Calu3 (cell line): ENCODE measurements around the gene ABHD1. TPM values are rescaled to one million over a fixed set of nuclear protein-coding genes. Genes with fewer than 3 reads are reported as not detected.

Source experiments
- BruUV-seq: library from RNA; stranded (reverse); fragments of 400-500 nt; replicated peaks from 2 replicates; lab custom pipeline; 2021; lab: Mats Ljungman, UMichigan
- CTCF ChIA-PET: fragments of 300-600 bp; sonication (Branson Sonifier 250); formaldehyde crosslinking; loops from one replicate; lab custom pipeline; 2022; ENCODE audit warnings: antibody characterized with exemption; lab: Charles Lee
- DNase-seq: peaks from one replicate; pipeline ENCODE4 v3.0.0; 2022
- H3K27ac Mint-ChIP-seq: one replicate; pipeline ENCODE4 v1.8.0; 2022; ENCODE audit warnings: mixed read lengths; ENCODE audit not compliant: unreplicated experiment
- H3K27me3 Mint-ChIP-seq: one replicate; pipeline ENCODE4 v1.8.0; 2022; ENCODE audit warnings: mixed read lengths; ENCODE audit not compliant: unreplicated experiment
- H3K36me3 Mint-ChIP-seq: one replicate; pipeline ENCODE4 v1.8.0; 2022; ENCODE audit warnings: mild to moderate bottlenecking, moderate library complexity, mixed read lengths; ENCODE audit not compliant: insufficient read depth, unreplicated experiment
- H3K4me1 Mint-ChIP-seq: one replicate; pipeline ENCODE4 v1.8.0; 2022; ENCODE audit warnings: mild to moderate bottlenecking, low read depth, mixed read lengths; ENCODE audit not compliant: unreplicated experiment
- H3K4me3 Mint-ChIP-seq: one replicate; pipeline ENCODE4 v1.8.0; 2022; ENCODE audit warnings: mild to moderate bottlenecking, low read depth, moderate library complexity, mixed read lengths; ENCODE audit not compliant: unreplicated experiment
- H3K9me3 Mint-ChIP-seq: one replicate; pipeline ENCODE4 v1.8.0; 2022; ENCODE audit warnings: low read depth, mixed read lengths; ENCODE audit not compliant: unreplicated experiment
- intact Hi-C: fragments of 100-400 bp; cut with micrococcal nuclease; formaldehyde crosslinking; loops from one replicate; pipeline ENCODE4 v1.10.0; 2022; ENCODE audit not compliant: unreplicated experiment
- total RNA-seq: library from RNA; stranded (reverse); gene quantifications from 2 replicates; pipeline ENCODE4 v1.2.3, GENCODE V29; 2022
- TF ChIP-seq, protein P1 (sequence below): fragments of 200-600 bp; IDR thresholded peaks from one replicate; pipeline ENCODE4 v1.8.0; 2022; ENCODE audit warnings: antibody characterized with exemption; ENCODE audit not compliant: unreplicated experiment

Gene ABHD1
- total RNA-seq, 1 experiment from 2014 or later: 0.64 TPM

DNA sequence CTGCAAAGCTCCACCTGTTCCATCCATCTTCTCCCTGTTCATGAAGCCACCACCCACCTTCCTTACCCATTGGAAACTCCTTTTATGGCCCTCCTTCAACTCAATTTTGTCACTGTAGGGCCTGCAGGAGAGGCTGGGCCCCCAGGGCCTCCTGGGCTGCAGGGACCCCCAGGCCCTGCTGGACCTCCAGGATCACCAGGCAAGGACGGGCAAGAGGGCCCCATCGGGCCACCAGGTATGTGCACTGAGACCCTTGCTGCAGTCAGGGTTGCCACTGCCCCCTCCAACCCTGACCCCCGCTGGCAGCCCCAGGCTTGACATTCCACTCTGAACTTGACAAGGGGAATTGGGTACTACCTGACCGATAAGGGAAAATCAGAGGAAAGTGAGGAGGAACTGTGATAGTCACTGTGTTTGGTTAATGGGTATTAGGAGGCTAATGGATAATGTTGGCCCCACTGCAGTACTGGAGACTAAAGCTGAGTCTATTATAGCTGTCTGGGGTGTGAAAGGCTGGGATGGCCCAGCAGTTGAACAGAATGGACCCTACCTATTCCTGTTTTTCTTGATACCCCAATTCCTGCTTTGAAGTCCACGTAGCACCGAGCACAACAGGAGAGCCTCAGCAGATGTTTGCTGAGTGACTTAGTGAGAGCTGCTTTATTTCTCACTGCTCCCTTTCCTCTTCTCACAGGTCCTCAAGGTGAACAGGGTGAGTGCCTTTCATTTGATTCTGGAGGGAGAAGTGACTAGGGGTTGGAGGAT, 39.1 kb upstream of the ABHD1 start:
- Mint-ChIP-seq H3K27ac (no peak overlapping the region), H3K27me3 (no peaks in the 10 kb centered on the region), H3K9me3 (no peaks in the 10 kb centered on the region), H3K36me3 (peaks cover 25% of the 10 kb centered on the region), H3K4me3 (peak overlapping the region; percentile 82), H3K4me1 (peaks cover 20% of the 10 kb centered on the region)
- BruUV-seq: no TSS peak
- TF ChIP-seq, protein P1, sequence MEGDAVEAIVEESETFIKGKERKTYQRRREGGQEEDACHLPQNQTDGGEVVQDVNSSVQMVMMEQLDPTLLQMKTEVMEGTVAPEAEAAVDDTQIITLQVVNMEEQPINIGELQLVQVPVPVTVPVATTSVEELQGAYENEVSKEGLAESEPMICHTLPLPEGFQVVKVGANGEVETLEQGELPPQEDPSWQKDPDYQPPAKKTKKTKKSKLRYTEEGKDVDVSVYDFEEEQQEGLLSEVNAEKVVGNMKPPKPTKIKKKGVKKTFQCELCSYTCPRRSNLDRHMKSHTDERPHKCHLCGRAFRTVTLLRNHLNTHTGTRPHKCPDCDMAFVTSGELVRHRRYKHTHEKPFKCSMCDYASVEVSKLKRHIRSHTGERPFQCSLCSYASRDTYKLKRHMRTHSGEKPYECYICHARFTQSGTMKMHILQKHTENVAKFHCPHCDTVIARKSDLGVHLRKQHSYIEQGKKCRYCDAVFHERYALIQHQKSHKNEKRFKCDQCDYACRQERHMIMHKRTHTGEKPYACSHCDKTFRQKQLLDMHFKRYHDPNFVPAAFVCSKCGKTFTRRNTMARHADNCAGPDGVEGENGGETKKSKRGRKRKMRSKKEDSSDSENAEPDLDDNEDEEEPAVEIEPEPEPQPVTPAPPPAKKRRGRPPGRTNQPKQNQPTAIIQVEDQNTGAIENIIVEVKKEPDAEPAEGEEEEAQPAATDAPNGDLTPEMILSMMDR: no peak
- intact Hi-C loops: no loop called here
- CTCF ChIA-PET: interaction anchor here (0.6 to 1.4 kb wide), 2 partner anchors 13 to 209 kb away, joined by 4 read pairs; no protein-coding TSS in a partner anchor
- DNase-seq: no peak

DNA sequence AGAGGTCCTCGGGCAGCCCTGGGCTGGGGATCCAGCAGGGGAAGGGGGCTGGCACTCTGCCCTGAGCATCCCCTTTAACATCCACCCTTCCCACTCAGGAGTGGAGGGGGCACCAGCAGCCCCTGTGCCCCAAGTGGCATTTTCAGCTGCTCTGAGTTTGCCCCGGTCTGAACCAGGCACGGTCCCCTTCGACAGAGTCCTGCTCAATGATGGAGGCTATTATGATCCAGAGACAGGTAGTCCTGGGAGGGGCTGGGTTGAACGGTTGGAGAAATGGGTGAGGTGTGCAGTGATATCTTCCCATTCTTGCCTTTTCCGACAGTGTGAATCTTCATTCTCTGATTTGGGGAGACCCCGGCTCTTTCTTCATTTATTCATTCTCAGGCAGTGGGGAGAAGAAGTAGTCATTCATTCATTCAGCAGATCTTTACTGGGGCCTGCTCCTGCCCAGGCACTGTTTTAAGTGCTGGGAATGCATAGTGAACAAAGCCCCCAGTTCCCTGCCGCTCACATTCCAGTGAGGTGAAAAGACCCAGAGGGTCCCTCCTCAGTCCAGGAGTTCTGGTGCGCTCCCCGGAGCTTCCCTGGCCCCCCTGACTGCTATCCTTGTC, 38.4 kb upstream of the ABHD1 start:
- Mint-ChIP-seq H3K9me3 (no peaks in the 10 kb centered on the region), H3K27ac (no peak overlapping the region), H3K27me3 (no peaks in the 10 kb centered on the region), H3K36me3 (peaks cover 25% of the 10 kb centered on the region), H3K4me1 (peaks cover 20% of the 10 kb centered on the region), H3K4me3 (peak overlapping the region; percentile 82)
- intact Hi-C loops: no loop called here
- BruUV-seq: no TSS peak
- DNase-seq: no peak
- CTCF ChIA-PET: interaction anchor here (1.0 to 2.7 kb wide), 2 partner anchors 123 to 239 kb away, joined by 3 to 10 read pairs; no protein-coding TSS in a partner anchor
- TF ChIP-seq, protein P1: no peak

DNA sequence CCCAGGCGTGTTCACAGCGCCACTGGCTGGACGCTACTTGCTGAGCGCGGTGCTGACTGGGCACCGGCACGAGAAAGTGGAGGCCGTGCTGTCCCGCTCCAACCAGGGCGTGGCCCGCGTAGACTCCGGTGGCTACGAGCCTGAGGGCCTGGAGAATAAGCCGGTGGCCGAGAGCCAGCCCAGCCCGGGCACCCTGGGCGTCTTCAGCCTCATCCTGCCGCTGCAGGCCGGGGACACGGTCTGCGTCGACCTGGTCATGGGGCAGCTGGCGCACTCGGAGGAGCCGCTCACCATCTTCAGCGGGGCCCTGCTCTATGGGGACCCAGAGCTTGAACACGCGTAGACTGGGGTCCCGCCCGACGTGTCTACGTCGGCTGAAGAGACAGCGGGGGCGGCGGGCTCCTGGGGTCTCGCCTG, 37.9 kb upstream of the ABHD1 start:
- no peaks in the 10 kb centered on the region for H3K27me3 Mint-ChIP-seq
- CTCF ChIA-PET: interaction anchor here (1.0 to 2.7 kb wide), 2 partner anchors 124 to 239 kb away, joined by 3 to 10 read pairs; no protein-coding TSS in a partner anchor
- peak; percentile 61 for DNase-seq
- peaks cover 17% of the 10 kb centered on the region for H3K4me1 Mint-ChIP-seq
- no TSS peak for BruUV-seq
- no peak overlapping the region for H3K27ac Mint-ChIP-seq
- intact Hi-C loops: no loop called here
- H3K9me3 Mint-ChIP-seq: no peaks in the 10 kb centered on the region
- H3K4me3 Mint-ChIP-seq: peak overlapping the region; percentile 82
- H3K36me3 Mint-ChIP-seq: peaks cover 25% of the 10 kb centered on the region
- TF ChIP-seq, protein P1: no peak

DNA sequence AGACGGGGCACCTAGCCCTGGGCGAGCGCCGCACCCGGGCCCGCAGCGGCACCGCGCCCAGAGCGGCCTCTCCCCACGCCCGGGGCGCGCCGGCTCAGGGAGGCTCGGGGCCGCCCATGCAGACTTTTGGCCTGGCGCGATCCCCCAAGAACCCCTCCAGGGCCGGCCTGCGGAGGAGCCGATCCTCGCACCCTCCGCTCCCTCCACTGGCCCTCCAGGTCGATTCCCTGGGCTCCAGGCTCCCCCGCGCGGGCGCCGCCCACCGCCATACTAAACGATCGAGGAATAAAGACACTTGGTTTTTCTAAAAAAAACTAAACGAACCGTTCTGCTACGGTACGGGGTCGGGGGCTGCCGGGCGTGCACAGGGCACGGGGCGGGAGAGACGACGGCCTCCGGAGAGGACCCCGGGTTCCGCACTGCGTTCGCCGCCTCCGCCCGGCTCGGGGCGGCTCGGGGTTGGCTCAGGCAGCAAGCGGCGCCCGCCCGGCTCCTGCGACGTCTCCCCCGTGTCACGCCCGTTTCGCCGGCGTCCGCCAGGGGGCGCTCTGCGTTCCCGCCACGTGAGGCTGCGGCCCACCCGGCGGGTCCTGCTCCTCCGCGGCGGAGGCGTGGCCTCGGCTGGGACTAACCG, 37.4 kb upstream of the ABHD1 start:
- Mint-ChIP-seq H3K27me3 (no peaks in the 10 kb centered on the region), H3K27ac (peak overlapping the region; percentile 44), H3K9me3 (no peaks in the 10 kb centered on the region), H3K4me3 (peak overlapping the region; percentile 82), H3K4me1 (peaks cover 12% of the 10 kb centered on the region), H3K36me3 (peaks cover 25% of the 10 kb centered on the region)
- BruUV-seq: no TSS peak
- intact Hi-C loops: no loop called here
- DNase-seq: peak; percentile 98
- TF ChIP-seq, protein P1: peak; percentile 93
- CTCF ChIA-PET: interaction anchor here (1.0 to 2.7 kb wide), 6 partner anchors 69 to 240 kb away, joined by 3 to 10 read pairs (median 4); partner anchors contain the start of gene CAD
